Endothelial cell of umbilical vein (primary cell): ENCODE data around the gene POMC. TPM values are rescaled to one million over a fixed set of nuclear protein-coding genes. Genes with fewer than 3 reads are reported as not detected.

Experiments
- BruUV-seq: library from RNA; stranded (reverse); fragments of 400-500 nt; replicated peaks from 2 replicates; lab custom pipeline; 2021; lab: Mats Ljungman, UMichigan
- CTCF ChIA-PET: fragments of 300-600, 350-600 bp; sonication (Branson Sonifier 250); formaldehyde crosslinking; loops from one replicate; lab custom pipeline; 2021; ENCODE audit warnings: antibody characterized with exemption, inconsistent platforms; lab: Charles Lee
- POLR2A ChIA-PET: fragments of 300-600, 350-600 bp; sonication (Branson Sonifier 250); formaldehyde crosslinking; loops from one replicate; lab custom pipeline; 2021; ENCODE audit warnings: antibody characterized with exemption, inconsistent platforms; lab: Charles Lee
- DNase-seq: peaks from one replicate; pipeline ENCODE4 v3.0.0-alpha.2; 2011; ENCODE audit warnings: low read depth, low spot score
- FAIRE-seq: peaks from 2 replicates; lab custom pipeline; 2011; peaks lifted over from hg19 to GRCh38; lab: Jason Lieb, UNC
- H2AFZ ChIP-seq: 2 replicates; pipeline ENCODE4 v1.6.0; 2012; ENCODE audit warnings: low read depth, low read length, control low read depth, inconsistent platforms
- H3K27ac ChIP-seq: 2 replicates; pipeline ENCODE4 v1.5.1; 2011; ENCODE audit warnings: low read depth, mild to moderate bottlenecking, control low read depth, low read length, moderate library complexity; ENCODE audit not compliant: insufficient read depth
- H3K27me3 ChIP-seq, 2 experiments: 2 replicates each; pipeline versions ENCODE4 v1.6.0 to v1.6.1; 2011; ENCODE audit warnings: low read length in 2 of 2, mixed read lengths in 1 of 2; ENCODE audit not compliant: control insufficient read depth in 2 of 2, insufficient read depth in 2 of 2
- H3K36me3 ChIP-seq, 2 experiments: 2 replicates in 1 of 2; 3 replicates in 1 of 2; pipeline ENCODE4 v1.5.1; 2011; ENCODE audit warnings: low read length in 2 of 2, mild to moderate bottlenecking in 1 of 2, moderate library complexity in 1 of 2; ENCODE audit not compliant: control insufficient read depth in 2 of 2, insufficient read depth in 2 of 2; ENCODE audit errors: extremely low read depth in 1 of 2
- H3K4me1 ChIP-seq: 3 replicates; pipeline ENCODE4 v1.5.1; 2011; ENCODE audit warnings: mild to moderate bottlenecking, low read length; ENCODE audit not compliant: control insufficient read depth, insufficient read depth; ENCODE audit errors: extremely low read depth
- H3K4me2 ChIP-seq: 2 replicates; pipeline ENCODE4 v1.6.1; 2011; ENCODE audit warnings: low read length, control low read depth, mixed read lengths; ENCODE audit not compliant: insufficient read depth
- H3K4me3 ChIP-seq, 3 experiments: fragments of 200-600 bp in 1 of 3; sonication (generic), shearing (Covaris generic) in 1 of 3; replicated peaks in 1 of 3; 2 replicates each; pipeline ENCODE4 v1.5.1; 2011 to 2016; ENCODE audit warnings: control low read depth in 3 of 3, low read length in 3 of 3, mild to moderate bottlenecking in 2 of 3, inconsistent platforms in 1 of 3, low read depth in 1 of 3, moderate library complexity in 1 of 3; ENCODE audit not compliant: insufficient read depth in 1 of 3
- H3K79me2 ChIP-seq: 2 replicates; pipeline ENCODE4 v1.6.0; 2012; ENCODE audit warnings: low read length, inconsistent platforms; ENCODE audit not compliant: control insufficient read depth, insufficient read depth
- H3K9ac ChIP-seq: replicated peaks from 2 replicates; pipeline ENCODE3; 2011; ENCODE audit warnings: low read length, control low read depth; ENCODE audit not compliant: insufficient read depth; ENCODE audit errors: extremely low read depth
- H3K9me1 ChIP-seq: replicated peaks from 3 replicates; pipeline ENCODE4 v1.6.0; 2011; ENCODE audit warnings: mild to moderate bottlenecking, low read length; ENCODE audit not compliant: control insufficient read depth, insufficient read depth; ENCODE audit errors: extremely low read depth
- H3K9me3 ChIP-seq: replicated peaks from 2 replicates; pipeline ENCODE4 v1.5.1; 2012; ENCODE audit warnings: low read length, inconsistent platforms; ENCODE audit not compliant: control insufficient read depth, insufficient read depth
- H4K20me1 ChIP-seq: replicated peaks from 2 replicates; pipeline ENCODE3; 2011; ENCODE audit warnings: mild to moderate bottlenecking, low read length; ENCODE audit not compliant: control insufficient read depth, insufficient read depth; ENCODE audit errors: extremely low read depth
- CTCF ChIP-seq, 2 donors: IDR thresholded peaks; 1 replicate in 1 of 2; 2 replicates in 1 of 2; pipeline ENCODE4 v1.5.1; 2011; ENCODE audit warnings: low read length in 2 of 2, mild to moderate bottlenecking in 2 of 2, moderate library complexity in 2 of 2, control low read depth in 1 of 2, inconsistent platforms in 1 of 2, low read depth in 1 of 2; ENCODE audit not compliant: insufficient read depth in 1 of 2; ENCODE audit errors: extremely low read depth in 1 of 2
- EZH2 ChIP-seq: IDR thresholded peaks from 2 replicates; pipeline ENCODE4 v1.6.1; 2012; ENCODE audit warnings: borderline replicate concordance, low read depth, mild to moderate bottlenecking, moderate library complexity, low read length, inconsistent platforms; ENCODE audit not compliant: severe bottlenecking
- FOS ChIP-seq: IDR thresholded peaks from 2 replicates; pipeline ENCODE4 v1.6.1; 2011; ENCODE audit warnings: mild to moderate bottlenecking, low read length, moderate library complexity, borderline replicate concordance; ENCODE audit not compliant: insufficient read depth
- GATA2 ChIP-seq: IDR thresholded peaks from 2 replicates; pipeline ENCODE4 v1.7.0; 2011; ENCODE audit warnings: low read depth, mild to moderate bottlenecking, moderate library complexity, mixed read lengths, low read length; ENCODE audit not compliant: insufficient read length, insufficient read depth
- JUN ChIP-seq: IDR thresholded peaks from 2 replicates; pipeline ENCODE4 v1.6.1; 2011; ENCODE audit warnings: borderline replicate concordance, low read depth; ENCODE audit not compliant: insufficient read length, insufficient read depth
- MAX ChIP-seq: IDR thresholded peaks from 2 replicates; pipeline ENCODE4 v1.6.1; 2011; ENCODE audit not compliant: insufficient read depth, insufficient read length
- MYC ChIP-seq: IDR thresholded peaks from one replicate; pipeline ENCODE4 v1.6.1; 2011; ENCODE audit warnings: mild to moderate bottlenecking, low read depth, low read length
- POLR2A ChIP-seq: IDR thresholded peaks from 2 replicates; pipeline ENCODE4 v1.6.1; 2012; ENCODE audit warnings: low read depth, mild to moderate bottlenecking, control low read depth, low read length
- POLR2AphosphoS5 ChIP-seq: IDR thresholded peaks from 2 replicates; pipeline ENCODE4 v1.6.1; 2012; ENCODE audit warnings: low read depth, mild to moderate bottlenecking, control low read depth, low read length, moderate library complexity; ENCODE audit not compliant: insufficient read depth
- dilution Hi-C: fragments of 300-500 bp; cut with MboI; formaldehyde crosslinking; loops from one replicate; pipeline ENCODE4 v1.15.0; 2019; ENCODE audit warnings: low sequenced_read_pairs; ENCODE audit not compliant: extremely low pct_ligation_motif_present
- intact Hi-C: fragments of 100-400 bp; cut with micrococcal nuclease; formaldehyde crosslinking; loops from one replicate; pipeline ENCODE4 v1.10.0; 2022
- polyA plus RNA-seq, 4 experiments: library from polyadenylated mRNA; depleted of rRNA in 3 of 4; stranded (reverse) in 3 of 4; unstranded in 1 of 4; fragments of >200 nt; gene quantifications; 2 replicates each; pipeline versions ENCODE4 v1.2.1 to v1.2.3, GENCODE V29; 2011 to 2012; ENCODE audit warnings: missing spikeins in 1 of 4
- total RNA-seq: library from RNA; stranded (reverse); gene quantifications from 2 replicates; pipeline ENCODE4 v1.2.3, GENCODE V29; 2021

Gene POMC
- total and polyA plus RNA-seq, 2 donors (not counting 3 experiments of a cell fraction or from before 2014, with no cell fraction given), result 2.4 to 2.7 TPM

GRCh38 chr2:25188405-25188804, 20.0 kb upstream of the POMC start:
- H3K4me2 ChIP-seq, result no peak overlapping the region
- BruUV-seq, result no TSS peak
- H2AFZ ChIP-seq, result no peak overlapping the region
- H3K9ac ChIP-seq, result no peak overlapping the region
- dilution Hi-C loops (no loop called here), intact Hi-C loops (no loop called here)
- H3K27me3 ChIP-seq, result peaks cover 2 to 3% of the 10 kb centered on the region in 2 experiments
- H3K4me1 ChIP-seq, result no peaks in the 10 kb centered on the region
- FAIRE-seq (no peak), DNase-seq (no peak)
- ChIA-PET CTCF (interaction anchor here (1.4 to 3.8 kb wide), 3 partner anchors 7 to 212 kb away, joined by 3 to 13 read pairs (median 7); no protein-coding TSS in a partner anchor), POLR2A (no interaction called here)
- no peak for TF ChIP-seq POLR2A
- no peak for TF ChIP-seq FOS
- TF ChIP-seq POLR2AphosphoS5, result no peak
- TF ChIP-seq MYC, result no peak
- TF ChIP-seq MAX, result no peak
- TF ChIP-seq CTCF (IDR thresholded peaks at IDR 0.05; ENCODE audit: extremely low read depth in 1 of 2, insufficient read depth in 1 of 2, low read depth in 1 of 2, low read length in 2 of 2), result no peak
- TF ChIP-seq GATA2, result no peak
- TF ChIP-seq JUN, result no peak
- no peak for TF ChIP-seq EZH2
- no peaks in the 10 kb centered on the region for H3K9me1 ChIP-seq
- H3K36me3 ChIP-seq, result no peaks in the 10 kb centered on the region
- H3K27ac ChIP-seq, result no peak overlapping the region
- H3K9me3 ChIP-seq, result no peaks in the 10 kb centered on the region
- no peaks in the 10 kb centered on the region for H3K79me2 ChIP-seq
- H3K4me3 ChIP-seq, result no peak overlapping the region
- no peaks in the 10 kb centered on the region for H4K20me1 ChIP-seq
